ENCODE measurements around the gene DUS1L.

The DUS1L gene

DNA sequence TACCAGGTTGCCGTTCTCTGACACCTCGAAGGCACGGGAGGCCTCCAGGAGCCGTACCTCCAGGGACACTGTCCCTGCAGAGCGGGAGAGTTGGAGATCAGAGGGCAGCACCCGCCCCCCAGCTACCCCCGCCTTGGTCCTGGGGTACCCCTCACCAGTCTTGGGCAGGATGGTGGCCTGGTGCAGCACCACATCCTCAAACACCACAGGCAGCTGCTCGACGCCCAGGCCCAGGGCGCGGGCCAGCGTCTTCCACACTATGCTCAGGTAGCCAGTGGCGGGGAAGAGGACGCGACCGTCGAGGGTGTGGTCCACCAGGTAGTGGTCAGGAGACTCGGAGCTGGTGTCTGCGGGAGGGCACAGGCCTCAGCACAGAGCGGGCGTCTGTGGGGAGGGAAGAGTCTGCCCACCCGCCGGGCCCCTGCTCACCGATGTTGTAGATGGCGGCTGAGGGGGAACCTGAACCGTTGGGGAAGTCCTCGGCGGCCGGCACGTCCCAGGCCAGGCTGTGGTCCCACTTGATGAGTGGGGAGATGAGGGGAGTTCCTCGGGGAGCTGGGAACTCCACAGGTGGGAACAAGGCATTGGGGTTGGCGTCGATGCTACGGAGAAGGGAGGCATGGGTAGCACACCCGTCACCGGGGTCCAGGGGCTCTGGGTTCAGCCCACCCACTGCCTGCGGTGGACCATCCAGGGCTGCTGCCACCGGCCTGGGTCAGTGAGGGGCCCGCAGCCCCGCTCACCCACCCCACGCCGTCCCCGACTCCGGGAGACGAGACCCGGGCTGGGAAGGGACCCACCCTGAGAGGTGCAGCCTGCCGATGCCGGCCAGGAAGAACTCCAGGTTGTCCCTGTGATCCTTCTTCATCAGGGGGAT lies 22.6 kb upstream of the DUS1L start:
- no peak for DNase-seq

DNA sequence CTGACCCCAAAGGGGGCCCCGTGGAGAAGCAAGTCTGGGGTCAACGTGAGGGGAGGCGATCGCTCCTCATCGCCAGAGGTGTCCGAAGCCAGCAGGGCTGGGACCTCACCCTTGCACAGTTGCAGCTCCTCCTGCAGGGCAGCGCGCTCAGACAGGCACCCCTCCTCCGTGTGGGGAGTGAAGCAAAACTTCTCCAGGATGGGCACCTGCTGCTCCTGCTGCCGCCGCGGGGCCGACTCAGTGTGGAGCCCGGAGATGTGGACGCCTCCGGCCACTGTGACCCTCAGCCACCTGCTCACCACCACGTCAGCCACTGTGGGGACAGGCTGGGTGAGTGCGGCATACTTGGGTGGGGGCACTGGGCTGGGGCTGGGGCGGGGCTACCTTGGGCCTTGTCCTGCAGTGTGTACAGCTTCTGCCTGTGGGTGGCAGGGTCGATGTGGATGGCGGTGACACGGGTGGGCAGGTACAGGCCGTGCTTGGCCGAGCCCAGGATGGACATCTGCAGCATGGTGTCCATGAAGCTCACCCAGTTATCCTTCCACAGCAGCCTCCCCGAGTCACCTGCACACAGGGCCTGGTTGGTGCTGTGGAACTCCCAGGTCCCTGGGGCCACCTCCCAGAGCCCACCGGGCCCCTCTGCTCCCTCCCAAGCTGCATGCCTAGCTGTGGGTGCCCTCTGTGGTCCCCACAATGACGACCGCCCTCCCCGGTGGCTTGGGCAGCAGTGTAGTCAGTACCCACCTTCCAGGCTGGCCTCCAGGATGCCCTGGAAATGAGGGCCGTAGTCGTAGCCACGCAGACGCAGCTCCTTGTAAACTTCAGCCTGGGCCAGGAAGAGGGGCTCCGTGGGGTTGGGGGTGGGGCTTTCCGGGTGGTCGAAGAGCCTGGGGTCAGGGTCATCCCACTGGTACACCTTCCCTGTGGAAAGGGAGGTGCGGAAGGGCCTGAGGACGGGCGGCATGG lies 21.6 kb upstream of the DUS1L start:
- DNase-seq: no peak

DNA sequence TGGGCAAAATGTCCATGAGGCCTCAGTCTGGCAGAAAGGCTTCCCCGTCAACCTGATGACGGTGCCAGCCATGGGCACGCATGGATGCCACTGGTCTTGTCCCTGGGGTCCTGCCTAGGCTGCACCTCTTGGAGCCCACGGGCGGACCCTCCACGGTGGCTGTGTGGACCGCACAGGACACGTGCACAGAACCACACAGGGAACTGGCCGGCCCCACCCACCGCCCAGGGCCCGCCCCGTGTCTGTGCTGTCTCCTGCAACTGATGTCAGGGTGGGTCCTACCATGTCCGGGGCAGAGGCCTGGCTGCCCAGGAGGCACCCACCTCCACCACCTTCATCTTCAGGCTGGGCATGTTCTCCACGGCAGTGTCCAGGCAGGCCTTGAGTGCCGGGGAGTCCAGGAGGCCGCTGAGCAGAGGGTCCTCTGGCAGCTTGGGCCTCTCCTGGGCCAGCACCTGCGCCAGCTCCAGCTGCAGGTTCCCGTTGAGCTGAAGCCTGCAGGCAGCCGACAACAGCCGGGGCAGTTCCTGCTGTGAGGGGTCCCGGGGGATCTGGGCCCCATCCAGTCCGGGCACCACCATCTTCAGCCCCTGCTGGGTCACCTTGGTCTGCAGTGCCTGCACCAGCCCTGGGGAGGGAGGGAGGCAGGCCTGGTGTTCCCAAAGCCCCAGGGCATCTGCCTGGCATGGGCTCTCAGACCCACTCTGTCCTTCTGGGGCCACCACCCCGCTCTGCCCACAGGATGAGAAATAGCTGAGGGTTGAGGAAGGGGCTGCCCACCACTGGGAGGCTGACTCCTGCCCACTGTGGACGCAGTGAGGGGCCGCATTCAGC lies 20.5 kb upstream of the DUS1L start:
- DNase-seq: no peak

DNA sequence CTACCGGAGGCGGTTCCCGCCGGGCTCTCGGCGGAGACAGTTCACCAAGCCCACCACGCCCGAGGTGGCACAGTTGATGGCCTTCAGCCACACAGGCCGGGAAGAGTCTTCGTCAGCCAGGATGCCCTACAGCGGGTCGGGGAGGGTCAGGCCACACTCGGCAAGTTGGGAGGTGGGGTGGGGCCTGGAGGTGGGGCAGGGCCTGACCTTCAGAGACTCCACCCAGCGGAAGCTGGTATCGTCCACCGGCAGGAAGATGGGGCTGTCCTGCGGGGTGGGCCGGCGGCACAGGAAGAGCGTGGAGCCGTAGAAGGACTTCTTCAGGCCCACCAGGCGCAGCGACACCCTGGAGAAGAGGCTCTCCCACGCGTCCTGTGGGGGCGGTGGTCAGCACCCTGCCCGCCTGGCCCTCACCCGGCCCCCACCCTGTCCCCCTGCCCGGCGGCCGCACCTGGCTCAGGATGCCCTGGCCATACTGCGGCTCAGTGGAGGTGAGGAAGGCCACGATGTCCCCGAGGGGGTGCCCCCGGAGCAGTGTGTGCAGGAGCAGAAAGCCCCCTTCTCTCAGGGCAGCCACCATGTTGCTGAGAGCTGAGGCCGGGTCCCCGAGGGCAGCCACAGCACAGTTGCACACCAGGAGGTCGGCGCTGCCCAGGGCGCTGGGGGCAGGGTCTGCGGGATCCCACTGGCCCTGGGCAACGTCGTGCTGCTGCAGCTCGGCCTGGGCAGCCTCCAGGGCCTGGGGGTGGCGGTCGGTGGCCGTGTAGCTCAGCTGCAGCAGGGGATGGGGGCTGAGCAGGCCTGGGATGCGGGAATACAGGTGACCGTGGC lies 19.6 kb upstream of the DUS1L start:
- no peak for DNase-seq

DNA sequence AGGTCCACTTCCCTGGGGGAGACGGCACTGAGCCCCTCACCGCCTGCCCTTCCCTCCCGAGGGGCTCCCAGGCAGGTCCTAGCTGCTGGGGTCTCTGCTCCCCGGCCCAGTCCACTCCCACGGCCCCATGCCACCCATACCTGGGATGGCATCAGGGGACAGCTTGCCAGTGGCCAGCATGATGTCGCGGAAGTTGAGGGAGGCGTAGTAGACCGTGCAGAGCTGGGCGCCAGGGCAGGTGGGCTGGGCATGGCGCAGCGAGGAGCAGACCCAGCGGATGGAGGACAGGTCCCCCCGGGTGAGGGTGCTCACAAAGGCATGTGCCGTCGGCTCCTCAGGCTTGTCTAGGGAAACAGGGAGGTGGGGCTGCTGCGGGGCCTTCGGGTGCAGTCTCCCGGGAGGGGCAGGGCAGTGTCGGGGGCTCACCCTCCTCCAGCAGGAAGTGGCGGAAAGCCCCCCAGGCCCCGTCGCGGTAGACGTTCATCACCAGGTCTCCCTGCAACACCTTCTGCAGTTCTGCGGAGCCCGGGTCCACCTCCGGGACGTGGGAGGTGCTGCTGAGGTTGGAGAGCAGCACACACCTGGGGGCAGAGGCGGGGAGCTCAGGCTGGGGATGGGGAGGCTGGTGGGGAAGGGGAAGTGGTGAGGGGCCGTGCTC lies 18.9 kb upstream of the DUS1L start:
- DNase-seq: no peak

DNA sequence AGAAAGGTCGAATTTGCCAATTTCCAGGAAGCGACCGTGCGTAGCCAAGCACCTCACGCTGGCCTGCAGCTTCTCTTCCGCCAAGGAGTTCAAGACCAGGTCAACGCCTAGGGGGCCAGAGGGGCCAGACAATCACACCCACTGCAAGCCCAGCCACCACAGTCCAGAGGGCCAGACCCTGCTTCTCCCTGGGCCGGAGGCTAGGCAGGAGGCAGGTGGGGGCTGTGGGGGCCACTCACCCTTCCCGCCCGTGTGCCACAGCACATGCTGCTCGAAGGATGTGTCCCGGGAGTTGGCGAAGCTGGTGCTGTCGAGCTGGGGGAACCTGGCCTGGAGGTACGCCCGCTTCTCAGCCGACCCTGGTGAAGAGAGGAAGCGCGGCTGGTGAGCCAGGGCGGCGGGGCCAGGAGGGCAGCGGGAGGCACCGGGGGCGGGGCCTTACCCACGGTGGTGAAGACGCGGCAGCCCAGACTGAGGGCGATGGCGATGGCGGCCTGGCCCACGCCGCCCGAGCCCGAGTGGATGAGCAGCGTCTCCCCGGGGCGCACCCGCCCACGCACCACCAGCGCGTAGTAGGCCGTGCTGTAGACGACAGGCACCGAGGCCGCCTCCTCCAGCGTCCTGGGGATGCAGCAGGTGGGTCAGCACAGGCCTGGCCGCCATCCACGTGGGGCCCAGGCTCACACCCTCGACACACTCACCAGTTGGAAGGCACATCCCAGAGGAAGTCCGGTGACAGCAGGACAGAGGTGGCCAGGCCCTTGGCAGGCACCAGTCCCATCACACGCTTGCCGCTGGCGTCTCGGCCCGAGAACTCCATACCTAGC lies 18.1 kb upstream of the DUS1L start:
- no peak for DNase-seq

DNA sequence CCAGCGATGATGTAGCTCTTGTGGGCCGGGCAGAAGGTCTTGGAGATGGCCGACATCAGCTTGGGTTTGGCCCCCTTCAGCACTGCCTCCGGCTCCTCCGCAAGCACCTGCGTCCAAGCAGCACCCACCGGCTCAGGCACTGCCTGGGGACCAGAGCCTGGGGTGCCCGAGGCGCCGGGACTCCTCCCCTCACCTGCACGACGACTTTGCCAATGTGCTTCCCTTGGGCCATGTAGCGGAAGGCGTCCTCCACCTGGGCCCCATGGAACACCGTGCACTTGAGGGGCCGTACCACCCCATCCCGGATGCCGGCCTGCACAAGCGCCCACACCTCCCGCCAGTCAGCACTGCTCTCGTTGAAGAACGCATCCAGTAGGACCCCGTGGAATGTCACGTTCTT lies 17.4 kb upstream of the DUS1L start:
- no peak for DNase-seq

DNA sequence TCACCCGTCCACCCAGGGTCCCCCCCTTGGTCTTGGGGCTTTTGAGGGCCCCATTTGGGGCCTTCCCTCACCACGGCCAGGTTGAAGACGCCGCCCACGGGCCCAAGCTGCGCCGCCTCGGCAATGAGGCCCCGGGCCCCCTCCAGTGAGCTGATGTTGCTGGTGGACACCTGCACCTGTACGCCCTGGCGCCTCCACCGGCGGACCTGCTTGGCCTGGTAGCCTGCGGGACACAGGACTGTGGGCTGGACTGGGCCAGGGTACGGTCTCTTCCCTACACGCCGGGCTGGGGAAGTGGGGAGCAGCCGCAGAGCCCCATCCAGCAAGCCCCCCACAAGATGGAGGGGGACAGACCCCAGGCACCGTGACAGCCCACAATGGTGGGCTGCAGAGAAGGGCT lies 16.9 kb upstream of the DUS1L start:
- DNase-seq: no peak

DNA sequence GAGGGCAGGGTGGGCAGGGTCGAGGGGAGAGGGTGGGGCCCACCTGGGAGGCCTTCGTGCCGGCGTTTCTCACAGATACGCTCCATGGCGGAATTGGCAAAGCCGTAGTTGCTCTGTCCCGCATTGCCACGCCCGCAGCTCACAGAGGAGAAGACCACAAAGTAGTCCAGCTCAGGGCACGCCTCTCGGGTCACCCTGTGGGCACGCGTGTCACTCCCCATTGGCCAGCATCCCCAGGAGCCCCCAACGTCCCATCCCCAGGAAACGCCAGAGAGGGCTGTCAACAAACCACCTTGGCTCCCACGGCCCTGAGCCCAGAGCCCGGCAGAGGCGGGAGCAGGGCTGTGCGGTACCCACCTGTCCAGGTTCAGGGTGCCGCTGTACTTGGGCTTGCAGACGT lies 16.4 kb upstream of the DUS1L start:
- DNase-seq: no peak

DNA sequence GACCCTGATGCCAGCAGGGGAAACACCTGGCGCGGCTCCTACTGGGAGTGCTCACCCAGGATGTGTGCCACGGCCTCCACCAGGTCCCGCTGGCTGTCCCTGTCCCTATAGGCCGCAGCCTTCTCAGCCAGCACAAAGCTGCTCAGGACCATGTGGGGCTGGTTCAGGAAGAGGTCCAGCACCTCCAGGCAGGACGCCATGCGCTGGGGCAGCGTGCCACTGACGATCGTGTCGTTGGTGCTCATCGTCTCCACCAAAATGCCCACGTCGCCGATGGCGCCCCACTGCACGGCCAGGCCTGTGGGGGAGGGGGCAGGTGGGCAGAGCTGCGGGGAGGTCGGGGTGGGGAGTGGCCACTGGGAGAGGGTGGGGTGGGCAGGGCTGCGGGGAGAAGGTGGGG lies 15.9 kb upstream of the DUS1L start:
- DNase-seq: no peak

DNA sequence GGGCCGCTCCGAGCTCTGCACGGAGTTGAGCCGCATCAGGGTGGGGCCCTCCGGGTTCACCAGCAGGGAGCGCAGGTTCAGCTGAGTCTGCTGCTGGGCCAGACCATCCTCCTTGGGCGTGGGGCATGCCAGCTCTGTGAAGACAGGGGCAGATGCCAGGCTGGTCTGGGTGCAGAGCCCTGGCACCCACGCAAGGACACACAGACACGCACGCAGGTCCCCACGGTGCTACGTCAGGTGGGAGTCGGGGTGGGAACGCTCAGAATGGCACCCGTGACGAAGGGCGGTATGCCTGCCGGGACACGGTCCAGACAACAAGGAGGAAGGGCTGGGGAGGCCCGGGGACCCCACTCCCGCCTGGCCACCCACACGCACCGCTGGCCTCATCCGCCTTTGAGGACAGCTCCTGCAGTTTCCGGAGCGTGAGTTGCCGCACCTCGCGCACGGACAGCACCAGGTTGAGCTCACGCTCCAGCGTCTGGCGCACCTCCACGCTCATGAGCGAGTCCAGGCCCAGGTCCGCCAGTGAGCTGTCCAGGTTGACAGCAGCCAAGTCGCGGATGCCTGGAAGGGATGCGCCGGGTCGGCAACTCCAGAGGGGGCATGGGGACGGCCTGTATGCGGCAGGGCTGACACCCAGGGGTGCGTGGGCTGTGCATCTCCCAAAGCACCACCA lies 15.3 kb upstream of the DUS1L start:
- no peak for DNase-seq

DNA sequence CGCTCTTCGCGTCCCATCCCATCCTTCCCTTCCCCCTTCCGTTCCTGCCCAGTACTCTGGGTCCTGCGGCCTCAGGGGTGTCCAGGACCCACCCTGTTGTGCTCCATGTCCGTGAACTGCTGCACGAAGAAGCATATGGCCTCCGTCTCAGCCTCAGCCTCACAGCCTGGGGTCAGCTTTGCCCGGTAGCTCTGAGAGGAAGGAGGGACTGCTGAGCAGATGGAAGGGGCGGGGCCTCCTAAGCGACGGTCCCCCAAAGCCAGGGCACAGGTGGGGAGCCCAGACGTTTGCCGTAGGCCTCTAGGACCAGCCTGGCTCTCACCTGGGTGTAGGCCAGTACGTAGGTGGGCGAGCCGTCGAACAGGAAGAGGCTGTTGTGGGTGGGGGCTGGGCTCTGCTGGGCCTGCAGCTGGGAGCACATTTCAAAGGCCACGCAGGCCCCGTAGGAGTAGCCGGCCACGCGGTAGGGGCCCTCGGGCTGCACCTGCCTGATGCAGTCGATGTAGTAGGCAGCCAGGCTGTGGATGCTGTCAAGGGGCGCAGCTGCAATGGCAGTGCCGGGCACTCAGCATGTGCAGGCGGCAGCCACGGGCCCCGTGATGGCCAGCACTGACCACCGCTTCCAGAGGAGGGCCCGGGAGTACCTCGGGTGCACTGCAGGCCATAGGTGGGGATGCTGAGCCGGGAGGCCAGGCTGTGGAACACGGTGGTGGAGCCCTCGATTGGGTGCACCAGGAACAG lies 14.6 kb upstream of the DUS1L start:
- DNase-seq: no peak

DNA sequence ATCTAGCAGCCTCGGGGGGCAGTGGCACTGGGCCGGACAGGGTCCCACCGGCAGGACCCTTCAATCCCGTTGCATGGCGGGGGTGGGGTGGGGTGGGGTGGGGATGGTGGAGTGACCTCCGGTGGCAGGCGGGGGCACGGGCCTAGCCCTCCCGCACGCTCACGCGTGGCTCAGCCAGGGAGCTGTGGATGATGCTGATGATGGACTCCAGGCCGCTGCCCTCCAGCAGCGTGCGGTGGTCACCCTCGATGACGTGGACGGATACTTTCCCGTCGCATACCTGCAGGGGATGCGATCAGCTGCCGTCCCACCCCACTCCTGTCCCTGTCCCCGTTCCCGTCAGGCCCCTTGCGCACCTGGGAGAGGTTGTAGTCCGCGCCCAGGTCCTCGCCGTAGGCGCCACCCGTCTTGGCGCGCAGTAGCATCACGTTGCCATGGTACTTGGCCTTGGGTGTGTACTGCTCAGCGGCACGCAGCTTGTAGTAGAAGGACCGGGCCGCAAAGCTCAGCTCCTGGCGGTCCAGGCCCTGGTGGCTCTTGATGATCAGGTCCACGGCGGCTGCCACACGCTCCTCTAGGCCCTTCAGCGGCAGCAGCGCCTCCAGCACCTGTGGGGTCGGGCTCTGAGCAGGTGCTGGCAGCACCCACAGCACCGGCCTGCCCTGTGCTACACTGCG lies 13.5 kb upstream of the DUS1L start:
- no peak for DNase-seq

DNA sequence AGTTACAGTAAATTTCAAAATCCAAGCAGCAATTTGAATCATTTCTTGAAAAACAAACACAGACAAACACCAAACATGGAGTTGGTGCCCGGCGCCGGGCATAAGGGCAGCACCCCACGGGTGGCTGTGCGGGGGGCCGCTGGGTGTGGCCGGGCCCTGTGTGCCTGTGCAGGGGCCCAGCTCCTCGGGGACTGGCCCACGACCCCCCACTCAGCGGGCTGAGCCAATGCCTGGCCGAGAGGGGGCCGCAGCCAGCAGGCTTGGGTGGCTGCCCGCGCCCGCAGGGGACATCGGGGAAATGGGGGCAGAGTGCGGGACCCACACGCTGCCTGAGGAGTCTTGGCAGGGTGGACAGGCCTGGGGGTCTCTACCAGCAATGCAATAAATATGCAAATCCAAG lies 12.8 kb upstream of the DUS1L start:
- DNase-seq: no peak

DNA sequence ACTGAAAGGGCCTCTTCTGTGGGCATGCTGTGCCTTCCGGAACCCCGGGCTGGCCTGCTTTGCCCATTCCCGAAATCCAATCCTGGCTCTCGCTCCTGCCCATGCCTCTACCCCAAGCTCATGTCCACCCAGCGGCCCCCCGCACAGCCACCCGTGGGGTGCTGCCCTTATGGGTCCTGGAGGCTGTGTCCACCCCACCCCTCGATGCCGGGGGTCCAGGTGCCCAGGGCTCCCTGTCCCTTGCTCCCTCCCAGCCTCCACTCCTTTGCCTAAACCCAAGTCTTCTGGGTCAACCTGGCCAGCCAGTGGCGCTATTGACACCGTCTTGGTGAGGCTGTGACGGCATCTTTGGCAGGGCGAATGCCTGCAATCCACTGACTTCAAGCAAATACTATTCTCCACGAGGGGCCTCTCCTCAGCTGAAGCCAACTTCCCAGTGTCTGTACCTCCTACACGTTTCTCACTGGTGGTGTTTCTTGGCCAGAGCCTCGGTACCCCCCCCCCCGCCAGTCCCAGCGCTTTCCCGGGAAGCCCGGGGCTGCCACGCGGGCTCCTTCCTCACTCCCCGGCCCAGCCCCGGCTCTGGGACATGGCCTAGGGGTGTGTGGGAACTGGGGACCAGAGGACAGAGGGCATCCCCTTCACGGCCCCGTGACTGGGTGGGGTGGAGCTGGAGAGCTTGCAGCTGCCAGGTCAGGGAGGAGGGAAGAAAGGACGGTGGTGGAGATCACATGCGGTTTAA lies 12.2 kb upstream of the DUS1L start:
- DNase-seq: no peak

DNA sequence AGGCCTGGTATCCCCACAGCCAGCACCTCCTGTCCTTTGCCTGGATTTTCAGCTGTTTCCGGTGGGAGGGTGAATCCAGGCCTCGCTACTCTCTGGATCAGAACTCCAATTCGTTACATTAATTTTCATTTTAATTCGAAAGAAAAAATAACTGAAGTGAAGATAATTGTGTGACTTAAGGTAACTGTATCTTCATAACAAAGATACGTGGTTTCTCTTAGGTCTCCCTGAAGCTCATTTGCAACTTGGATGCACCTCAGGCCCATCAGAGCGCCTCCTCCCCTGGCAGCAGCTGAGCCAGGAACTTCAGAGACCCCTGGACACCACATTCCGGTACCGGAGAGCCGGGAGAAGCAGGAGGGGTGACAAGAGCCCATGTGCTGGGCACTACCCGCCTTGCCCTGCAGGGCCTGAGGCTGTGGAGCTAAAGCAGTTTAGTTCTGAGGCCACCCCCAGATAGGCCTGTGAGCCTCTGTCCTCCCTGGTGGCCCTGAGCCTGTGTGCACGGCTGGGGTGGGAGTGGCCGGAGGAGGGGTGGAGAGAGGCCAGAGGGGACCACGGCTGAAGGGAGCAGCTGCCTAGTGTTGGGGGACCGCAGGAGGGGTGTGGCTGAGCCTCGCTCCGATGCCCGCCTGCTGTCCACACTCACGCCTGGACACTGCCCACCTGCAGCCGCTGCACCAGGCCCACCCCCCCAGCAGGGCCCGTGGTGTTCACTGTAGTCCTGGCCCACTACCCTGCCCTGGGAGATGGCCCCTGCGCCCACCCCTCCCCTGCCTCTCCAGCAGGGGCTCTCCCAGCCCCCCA lies 11.4 kb upstream of the DUS1L start:
- no peak for DNase-seq

All from amniotic stem cell (primary cell).